Activated CD4-positive, alpha-beta T cell treated with anti-CD3 and anti-CD28 coated beads, Interleukin-10, Interleukin-2, amounts not matched to agents 100 ng/mL and 50 ng/mL, durations not matched to agents 16 hours and 8 hours (primary cell): ENCODE measurements around the gene C1orf226.
"Not testable (repeated sequence)": the region's sequence is repeated elsewhere in the genome, so short reads cannot be mapped to it uniquely, and the experiment has no call there.

Experiments
- DNase-seq: peaks from one replicate; pipeline ENCODE4 v3.0.0-alpha.2; 2020

C1orf226 gene

GRCh38 chr1:162416215-162416614, 34.7 kb downstream of the C1orf226 start:
- no peak for DNase-seq

GRCh38 chr1:162416909-162417308, 35.4 kb downstream of the C1orf226 start:
- no peak for DNase-seq

GRCh38 chr1:162417650-162418049, 36.1 kb downstream of the C1orf226 start:
- DNase-seq, result no peak

GRCh38 chr1:162418584-162418983, 37.1 kb downstream of the C1orf226 start:
- not testable (repeated sequence) for DNase-seq

- not testable (repeated sequence) for DNase-seq
Measured at GRCh38 chr1:162419450-162419931, 38.0 kb downstream of the C1orf226 start.

- DNase-seq, result no peak
Measured at GRCh38 chr1:162420120-162420519, 38.6 kb downstream of the C1orf226 start.

GRCh38 chr1:162421258-162422164, 40.0 kb downstream of the C1orf226 start:
- DNase-seq, result no peak

GRCh38 chr1:162422662-162423375, 41.3 kb downstream of the C1orf226 start:
- no peak for DNase-seq

GRCh38 chr1:162430583-162430982, 49.1 kb downstream of the C1orf226 start:
- DNase-seq, result no peak

GRCh38 chr1:162432977-162433713, 51.6 kb downstream of the C1orf226 start:
- DNase-seq, result not testable (repeated sequence)
